Mesothelial cell of epicardium (in vitro differentiated cells): ENCODE measurements around the gene EML1. TPM values are rescaled to one million over a fixed set of nuclear protein-coding genes. Genes with fewer than 3 reads are reported as not detected.

ENCODE experiments used
- DNase-seq, 2 experiments: peaks; one replicate each; pipeline ENCODE4 v3.0.0; 2021; ENCODE audit warnings: low spot score in 2 of 2; ENCODE audit not compliant: unreplicated experiment in 2 of 2
- H3K27ac Mint-ChIP-seq: 2 replicates; pipeline ENCODE4 v1.8.0; 2021; ENCODE audit warnings: mixed read lengths
- H3K27me3 Mint-ChIP-seq: 2 replicates; pipeline ENCODE4 v1.8.0; 2021; ENCODE audit warnings: low read depth, mixed read lengths
- H3K36me3 Mint-ChIP-seq: 2 replicates; pipeline ENCODE4 v1.8.0; 2021; ENCODE audit warnings: mixed read lengths
- H3K4me1 Mint-ChIP-seq: 2 replicates; pipeline ENCODE4 v1.8.0; 2021; ENCODE audit warnings: mixed read lengths
- H3K4me3 Mint-ChIP-seq: 2 replicates; pipeline ENCODE4 v1.8.0; 2021; ENCODE audit warnings: mild to moderate bottlenecking, moderate library complexity, mixed read lengths
- H3K9me3 Mint-ChIP-seq: 2 replicates; pipeline ENCODE4 v1.8.0; 2021; ENCODE audit warnings: mixed read lengths
- total RNA-seq: library from RNA; stranded (reverse); gene quantifications from 3 replicates; pipeline ENCODE4 v1.2.1, GENCODE V29; 2021
- TF ChIP-seq, protein P1 (sequence below): fragments of 200-600 bp; sonication (generic); IDR thresholded peaks from one replicate; pipeline ENCODE4 v1.5.0; 2021; ENCODE audit warnings: antibody characterized with exemption; ENCODE audit not compliant: unreplicated experiment

The EML1 gene
- total RNA-seq, 1 donor from 2014 or later, result 18.9 TPM

DNA sequence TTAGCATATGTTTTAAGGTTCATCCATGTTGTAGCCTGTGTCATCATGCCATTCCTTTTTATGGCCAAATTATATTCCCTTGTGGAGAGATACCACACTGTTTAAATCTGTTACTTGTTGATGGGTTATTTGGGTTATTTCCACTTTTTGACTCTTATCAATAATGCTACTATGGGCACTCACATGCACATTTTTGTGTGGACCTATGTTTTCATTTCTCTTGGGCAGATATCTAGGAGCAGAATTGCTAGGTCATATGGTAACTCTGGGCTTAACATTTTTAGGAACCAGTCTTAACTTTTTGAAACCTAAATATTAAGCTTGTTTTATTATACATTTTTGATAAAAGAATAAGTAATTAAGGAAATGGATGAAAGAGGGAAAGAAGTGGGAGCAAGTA is 4.0 kb downstream of the EML1 start:
- TF ChIP-seq, protein P1, sequence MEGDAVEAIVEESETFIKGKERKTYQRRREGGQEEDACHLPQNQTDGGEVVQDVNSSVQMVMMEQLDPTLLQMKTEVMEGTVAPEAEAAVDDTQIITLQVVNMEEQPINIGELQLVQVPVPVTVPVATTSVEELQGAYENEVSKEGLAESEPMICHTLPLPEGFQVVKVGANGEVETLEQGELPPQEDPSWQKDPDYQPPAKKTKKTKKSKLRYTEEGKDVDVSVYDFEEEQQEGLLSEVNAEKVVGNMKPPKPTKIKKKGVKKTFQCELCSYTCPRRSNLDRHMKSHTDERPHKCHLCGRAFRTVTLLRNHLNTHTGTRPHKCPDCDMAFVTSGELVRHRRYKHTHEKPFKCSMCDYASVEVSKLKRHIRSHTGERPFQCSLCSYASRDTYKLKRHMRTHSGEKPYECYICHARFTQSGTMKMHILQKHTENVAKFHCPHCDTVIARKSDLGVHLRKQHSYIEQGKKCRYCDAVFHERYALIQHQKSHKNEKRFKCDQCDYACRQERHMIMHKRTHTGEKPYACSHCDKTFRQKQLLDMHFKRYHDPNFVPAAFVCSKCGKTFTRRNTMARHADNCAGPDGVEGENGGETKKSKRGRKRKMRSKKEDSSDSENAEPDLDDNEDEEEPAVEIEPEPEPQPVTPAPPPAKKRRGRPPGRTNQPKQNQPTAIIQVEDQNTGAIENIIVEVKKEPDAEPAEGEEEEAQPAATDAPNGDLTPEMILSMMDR, result no peak
- Mint-ChIP-seq H3K9me3 (peaks cover 5% of the 10 kb centered on the region), H3K27ac (no peak overlapping the region), H3K36me3 (peaks cover 3% of the 10 kb centered on the region), H3K4me3 (no peak overlapping the region), H3K4me1 (peaks cover 17% of the 10 kb centered on the region), H3K27me3 (peaks cover 15% of the 10 kb centered on the region)
- DNase-seq, result no peak

GRCh38 chr14:99800781-99801180 is 7.6 kb downstream of the EML1 start:
- TF ChIP-seq, protein P1, result no peak
- H3K4me3 Mint-ChIP-seq, result no peak overlapping the region

GRCh38 chr14:99802301-99803105 is 9.3 kb downstream of the EML1 start:
- H3K27ac Mint-ChIP-seq, result no peak overlapping the region
- peaks cover 38% of the 10 kb centered on the region for H3K27me3 Mint-ChIP-seq
- TF ChIP-seq, protein P1, result no peak

More at GRCh38 chr14:99800781-99801180, 7.6 kb downstream of the EML1 start:
- no peaks in the 10 kb centered on the region for H3K4me1 Mint-ChIP-seq
- DNase-seq, result no peak
- H3K9me3 Mint-ChIP-seq, result peaks cover 5% of the 10 kb centered on the region
- H3K36me3 Mint-ChIP-seq, result peaks cover 3% of the 10 kb centered on the region
- peaks cover 35% of the 10 kb centered on the region for H3K27me3 Mint-ChIP-seq
- H3K27ac Mint-ChIP-seq, result no peak overlapping the region

GRCh38 chr14:99803106-99803775 is 10.0 kb downstream of the EML1 start:
- no peaks in the 10 kb centered on the region for H3K36me3 Mint-ChIP-seq
- TF ChIP-seq, protein P1, result no peak
- peaks cover 10% of the 10 kb centered on the region for H3K4me1 Mint-ChIP-seq
- no peak overlapping the region for H3K27ac Mint-ChIP-seq
- peaks cover 40% of the 10 kb centered on the region for H3K27me3 Mint-ChIP-seq
- H3K9me3 Mint-ChIP-seq, result no peaks in the 10 kb centered on the region
- no peak for DNase-seq
- H3K4me3 Mint-ChIP-seq, result no peak overlapping the region

More at GRCh38 chr14:99802301-99803105, 9.3 kb downstream of the EML1 start:
- DNase-seq, result no peak
- Mint-ChIP-seq H3K4me1 (peaks cover 5% of the 10 kb centered on the region), H3K4me3 (no peak overlapping the region), H3K36me3 (no peaks in the 10 kb centered on the region), H3K9me3 (no peaks in the 10 kb centered on the region)

DNA sequence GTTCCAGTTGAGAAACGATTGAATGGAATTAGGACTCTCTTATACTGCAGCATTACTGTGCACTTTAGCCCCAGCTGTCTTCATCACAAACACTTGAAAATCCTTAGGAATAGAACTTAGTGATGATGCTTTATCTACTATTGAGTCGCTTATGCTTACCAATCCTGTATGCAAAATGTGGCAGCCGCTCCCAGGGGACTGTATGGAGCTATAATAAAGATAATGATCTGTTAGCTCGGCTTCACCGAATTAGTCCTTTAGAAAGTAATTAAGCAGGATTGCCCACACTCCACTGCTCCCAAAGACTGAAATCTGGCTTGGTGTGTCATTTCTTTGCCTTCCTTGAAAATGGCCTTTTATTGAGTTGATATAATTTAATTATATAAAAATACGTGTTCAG is 10.6 kb downstream of the EML1 start:
- Mint-ChIP-seq H3K4me1 (peaks cover 10% of the 10 kb centered on the region), H3K36me3 (no peaks in the 10 kb centered on the region), H3K27ac (no peak overlapping the region), H3K27me3 (peaks cover 40% of the 10 kb centered on the region), H3K9me3 (no peaks in the 10 kb centered on the region), H3K4me3 (no peak overlapping the region)
- no peak for DNase-seq
- TF ChIP-seq, protein P1, result no peak
